GM18867 (cell line): ENCODE results near the gene DCDC2.
"Not testable (repeated sequence)": the region's sequence is repeated elsewhere in the genome, so short reads cannot be mapped to it uniquely, and the experiment has no call there.

ENCODE experiments used
- ATAC-seq: cut with Tn5 transposase; IDR thresholded peaks from one replicate; pipeline ENCODE4 v1.9.1; 2021; ENCODE audit warnings: mild to moderate bottlenecking, moderate library complexity; ENCODE audit not compliant: unreplicated experiment

Gene DCDC2

GRCh38 chr6:24149836-24150235 is 208.0 kb downstream of the DCDC2 start:
- no peak for ATAC-seq

- no peak for ATAC-seq
Measured at GRCh38 chr6:24149296-24149695, 208.6 kb downstream of the DCDC2 start.

- ATAC-seq, result no peak
Measured at GRCh38 chr6:24148684-24149083, 209.2 kb downstream of the DCDC2 start.

- ATAC-seq, result no peak
Measured at GRCh38 chr6:24148154-24148570, 209.7 kb downstream of the DCDC2 start.

GRCh38 chr6:24147511-24148153 is 210.2 kb downstream of the DCDC2 start:
- ATAC-seq, result no peak

- no peak for ATAC-seq
Measured at GRCh38 chr6:24146871-24147270, 211.0 kb downstream of the DCDC2 start.

- ATAC-seq, result no peak
Measured at GRCh38 chr6:24145690-24146131, 212.1 kb downstream of the DCDC2 start.

- not testable (repeated sequence) for ATAC-seq
Measured at GRCh38 chr6:24142733-24143132, 215.1 kb downstream of the DCDC2 start.

GRCh38 chr6:24140591-24140990 is 217.3 kb downstream of the DCDC2 start:
- ATAC-seq, result no peak

GRCh38 chr6:24139639-24140038 is 218.2 kb downstream of the DCDC2 start:
- no peak for ATAC-seq

GRCh38 chr6:24139080-24139479 is 218.8 kb downstream of the DCDC2 start:
- no peak for ATAC-seq

GRCh38 chr6:24131751-24132150 is 226.1 kb downstream of the DCDC2 start:
- no peak for ATAC-seq

- ATAC-seq, result no peak
Measured at GRCh38 chr6:24127316-24127715, 230.5 kb downstream of the DCDC2 start.

- ATAC-seq, result peak; percentile 71
Measured at GRCh38 chr6:24126586-24127192, 231.2 kb downstream of the DCDC2 start.

GRCh38 chr6:24125980-24126379 is 231.9 kb downstream of the DCDC2 start, which contains the start of gene NRSN1:
Gene NRSN1 (plus strand): TSS chr6:24126215. CDS start chr6:24134328, 8,113 bp downstream.
- no peak for ATAC-seq

- ATAC-seq, result no peak
Measured at GRCh38 chr6:24122139-24122538, 235.7 kb downstream of the DCDC2 start.
